Stimulated activated effector memory CD8-positive, alpha-beta T cell treated with anti-CD3 and anti-CD28 coated beads, Interleukin-12 subunit alpha, Interleukin-12 subunit beta, amount 100 ng/mL, for 72 hours (primary cell): ENCODE data around the gene C5orf15.

Source experiments
- ATAC-seq: fragments of 150-1000 bp; cut with Tn5 transposase; 2 replicates; pipeline ENCODE4 v1.10.0; 2021
- DNase-seq, 2 donors: peaks; one replicate each; pipeline ENCODE4 v3.0.0; 2021 to 2022; ENCODE audit warnings: low spot score in 2 of 2
- H3K27ac Mint-ChIP-seq: one replicate; pipeline ENCODE4 v1.8.0; 2022; ENCODE audit warnings: mild to moderate bottlenecking, mixed read lengths
- H3K36me3 Mint-ChIP-seq: one replicate; pipeline ENCODE4 v1.8.0; 2022; ENCODE audit warnings: mild to moderate bottlenecking, mixed read lengths
- H3K4me1 Mint-ChIP-seq: one replicate; pipeline ENCODE4 v1.8.0; 2022; ENCODE audit warnings: mixed read lengths
- H3K4me3 Mint-ChIP-seq: one replicate; pipeline ENCODE4 v1.8.0; 2022; ENCODE audit warnings: mild to moderate bottlenecking, mixed read lengths
- H3K9me3 Mint-ChIP-seq: one replicate; pipeline ENCODE4 v1.8.0; 2022; ENCODE audit warnings: mixed read lengths

The C5orf15 gene

GRCh38 chr5:133913413-133914155, 54.8 kb downstream of the C5orf15 start:
- Mint-ChIP-seq H3K9me3 (no peaks in the 10 kb centered on the region), H3K4me1 (no peaks in the 10 kb centered on the region), H3K27ac (no peak overlapping the region), H3K36me3 (no peaks in the 10 kb centered on the region), H3K4me3 (no peak overlapping the region)
- DNase-seq (no peak), ATAC-seq (no peak)

GRCh38 chr5:133912951-133913350, 55.5 kb downstream of the C5orf15 start:
- Mint-ChIP-seq H3K27ac (no peak overlapping the region), H3K4me3 (no peak overlapping the region), H3K36me3 (no peaks in the 10 kb centered on the region), H3K9me3 (no peaks in the 10 kb centered on the region), H3K4me1 (no peaks in the 10 kb centered on the region)
- ATAC-seq (no peak), DNase-seq (no peak)

GRCh38 chr5:133910571-133910970, 57.9 kb downstream of the C5orf15 start:
- H3K4me1 Mint-ChIP-seq: no peaks in the 10 kb centered on the region
- no peak for DNase-seq
- no peak overlapping the region for H3K27ac Mint-ChIP-seq
- no peaks in the 10 kb centered on the region for H3K36me3 Mint-ChIP-seq
- H3K9me3 Mint-ChIP-seq: no peaks in the 10 kb centered on the region
- H3K4me3 Mint-ChIP-seq: no peak overlapping the region
- no peak for ATAC-seq

GRCh38 chr5:133909603-133910002, 58.8 kb downstream of the C5orf15 start:
- Mint-ChIP-seq H3K4me1 (no peaks in the 10 kb centered on the region), H3K36me3 (no peaks in the 10 kb centered on the region), H3K9me3 (no peaks in the 10 kb centered on the region), H3K4me3 (no peak overlapping the region), H3K27ac (no peak overlapping the region)
- ATAC-seq: no peak
- no peak for DNase-seq

- Mint-ChIP-seq H3K9me3 (no peaks in the 10 kb centered on the region), H3K36me3 (no peaks in the 10 kb centered on the region), H3K4me1 (no peaks in the 10 kb centered on the region), H3K27ac (no peak overlapping the region), H3K4me3 (no peak overlapping the region)
- ATAC-seq (no peak), DNase-seq (no peak)
These were observed 61.4 kb downstream of the C5orf15 start for GRCh38 chr5:133907075-133907474.

GRCh38 chr5:133906303-133906702, 62.1 kb downstream of the C5orf15 start:
- Mint-ChIP-seq H3K4me1 (no peaks in the 10 kb centered on the region), H3K4me3 (no peak overlapping the region), H3K9me3 (no peaks in the 10 kb centered on the region), H3K27ac (no peak overlapping the region), H3K36me3 (no peaks in the 10 kb centered on the region)
- DNase-seq: no peak
- no peak for ATAC-seq
